Keratinocyte (primary cell): ENCODE measurements around the gene TMEM39B. TPM values are rescaled to one million over a fixed set of nuclear protein-coding genes. Genes with fewer than 3 reads are reported as not detected.

Experiments
- DNase-seq: peaks from one replicate; pipeline ENCODE4 v3.0.0-alpha.2; 2011; ENCODE audit warnings: low read depth, missing footprints, low spot score
- FAIRE-seq: peaks from 2 replicates; lab custom pipeline; 2011; peaks lifted over from hg19 to GRCh38; lab: Jason Lieb, UNC
- H2AFZ ChIP-seq: 2 replicates; pipeline ENCODE4 v1.6.0; 2012; ENCODE audit warnings: low read length, control low read depth, inconsistent platforms; ENCODE audit not compliant: control insufficient read depth
- H3K27ac ChIP-seq: 2 replicates; pipeline ENCODE4 v1.5.1; 2011; ENCODE audit warnings: low read length; ENCODE audit not compliant: control insufficient read depth, insufficient read depth
- H3K27me3 ChIP-seq: 3 replicates; pipeline ENCODE4 v1.6.0; 2011; ENCODE audit warnings: low read length; ENCODE audit not compliant: control insufficient read depth, insufficient read depth; ENCODE audit errors: extremely low read depth
- H3K36me3 ChIP-seq, 2 experiments: 2 replicates in 1 of 2; 3 replicates in 1 of 2; pipeline ENCODE4 v1.5.1; 2011; ENCODE audit warnings: low read length in 2 of 2, mild to moderate bottlenecking in 1 of 2; ENCODE audit not compliant: control insufficient read depth in 2 of 2, insufficient read depth in 2 of 2; ENCODE audit errors: extremely low read depth in 1 of 2
- H3K4me1 ChIP-seq: 3 replicates; pipeline ENCODE4 v1.5.1; 2011; ENCODE audit warnings: low read length; ENCODE audit not compliant: control insufficient read depth, insufficient read depth; ENCODE audit errors: extremely low read depth
- H3K4me2 ChIP-seq: 3 replicates; pipeline ENCODE4 v1.6.0; 2011; ENCODE audit warnings: low read depth, low read length; ENCODE audit not compliant: control insufficient read depth, insufficient read depth; ENCODE audit errors: extremely low read depth
- H3K4me3 ChIP-seq, 3 experiments: fragments of 200-600 bp in 1 of 3; sonication (generic) in 1 of 3; 2 replicates in 2 of 3; 3 replicates in 1 of 3; pipeline ENCODE4 v1.5.1; 2011 to 2016; ENCODE audit warnings: low read length in 3 of 3, mild to moderate bottlenecking in 3 of 3, control low read depth in 2 of 3, inconsistent platforms in 1 of 3, low read depth in 1 of 3, mixed read lengths in 1 of 3, mixed run types in 1 of 3, moderate library complexity in 1 of 3; ENCODE audit not compliant: control insufficient read depth in 2 of 3, insufficient read depth in 2 of 3; ENCODE audit errors: extremely low read depth in 1 of 3
- H3K79me2 ChIP-seq: 2 replicates; pipeline ENCODE4 v1.6.0; 2012; ENCODE audit warnings: low read length; ENCODE audit not compliant: control insufficient read depth, insufficient read depth
- H3K9ac ChIP-seq: 3 replicates; pipeline ENCODE4 v1.6.0; 2011; ENCODE audit warnings: low read length; ENCODE audit not compliant: control insufficient read depth, insufficient read depth; ENCODE audit errors: extremely low read depth
- H3K9me1 ChIP-seq: 3 replicates; pipeline ENCODE4 v1.6.0; 2011; ENCODE audit warnings: low read length; ENCODE audit not compliant: control insufficient read depth, insufficient read depth; ENCODE audit errors: extremely low read depth
- H3K9me3 ChIP-seq: 2 replicates; pipeline ENCODE4 v1.5.1; 2012; ENCODE audit warnings: low read depth, low read length; ENCODE audit not compliant: control insufficient read depth
- H4K20me1 ChIP-seq: 3 replicates; pipeline ENCODE4 v1.6.0; 2011; ENCODE audit warnings: low read length; ENCODE audit not compliant: control insufficient read depth, insufficient read depth; ENCODE audit errors: extremely low read depth
- EZH2 ChIP-seq: IDR thresholded peaks from one replicate; pipeline ENCODE4 v1.6.1; 2012; ENCODE audit warnings: inconsistent platforms, mild to moderate bottlenecking, low read length, moderate library complexity
- dilution Hi-C: fragments of 300-500 bp; cut with MboI; formaldehyde crosslinking; loops from one replicate; pipeline ENCODE4 v1.7.0; 2020; ENCODE audit warnings: low sequenced_read_pairs; ENCODE audit not compliant: extremely low pct_ligation_motif_present
- polyA plus RNA-seq, 5 experiments: library from polyadenylated mRNA; depleted of rRNA in 3 of 5; stranded (reverse) in 3 of 5; stranded (forward) in 1 of 5; unstranded in 1 of 5; fragments of >200 nt; gene quantifications; 1 replicate in 1 of 5; 2 replicates in 3 of 5; 3 replicates in 1 of 5; pipeline versions ENCODE4 v1.2.1 to v1.2.3, GENCODE V29; 2011 to 2012; ENCODE audit warnings: missing spikeins in 2 of 5, low read depth in 1 of 5, low replicate concordance in 1 of 5
- TF ChIP-seq, protein P1 (sequence below), 3 experiments: IDR thresholded peaks in 1 of 3; conservative IDR thresholded peaks in 1 of 3; optimal IDR thresholded peaks in 1 of 3; 2 replicates in 2 of 3; 3 replicates in 1 of 3; pipeline versions ENCODE3 to v1.5.1; 2011; ENCODE audit warnings: low read length in 3 of 3, mild to moderate bottlenecking in 3 of 3, moderate library complexity in 2 of 3, control low read depth in 1 of 3, inconsistent platforms in 1 of 3; ENCODE audit not compliant: insufficient read depth in 2 of 3; ENCODE audit errors: extremely low read depth in 1 of 3

The TMEM39B gene
- polyA plus RNA-seq, 1 donor (not counting 4 experiments of a cell fraction or from before 2014, with no cell fraction given): 6.8 TPM

DNA sequence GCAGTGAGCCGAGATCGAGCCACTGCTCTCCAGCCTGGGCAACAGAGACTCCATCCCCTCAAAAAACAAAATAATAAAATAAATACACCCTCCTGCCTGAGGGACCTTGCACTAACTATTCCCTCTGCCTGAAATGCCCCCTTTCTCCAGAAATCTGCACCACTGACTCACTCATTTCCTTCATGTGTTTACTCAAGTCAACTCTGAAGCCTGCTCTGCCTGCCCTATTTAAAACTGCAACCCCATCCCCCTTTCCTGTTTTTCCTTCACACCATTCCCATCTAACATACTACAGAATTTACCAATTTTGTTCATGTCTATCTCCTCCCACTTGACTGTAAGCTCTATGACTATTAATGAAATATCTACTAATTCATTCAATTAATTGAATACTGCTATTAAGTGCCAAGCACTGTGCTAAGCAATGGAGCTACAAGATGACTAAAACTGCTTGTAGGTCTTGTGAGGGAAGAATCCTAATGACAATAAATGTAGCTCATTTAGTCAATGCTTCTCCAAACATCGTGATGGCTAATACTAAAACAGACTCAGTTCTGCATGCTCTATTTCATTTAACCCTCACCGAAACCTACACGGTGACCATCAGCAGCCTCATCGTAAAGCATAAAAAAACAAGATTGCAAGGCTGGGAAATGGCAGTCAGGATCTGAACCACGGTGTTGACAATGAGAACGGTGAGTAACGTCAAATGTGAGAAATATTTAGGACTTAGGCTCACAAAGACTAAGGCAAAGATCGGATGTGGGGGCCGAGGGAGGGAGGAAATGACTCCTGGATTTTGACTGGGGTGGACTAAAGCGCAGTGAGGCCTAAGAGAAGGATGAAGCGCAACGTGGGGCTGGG is 749 bp upstream of the TMEM39B start:
- peaks cover 8% of the 10 kb centered on the region for H3K79me2 ChIP-seq
- peak overlapping the region; percentile 75 to 80 (median 75) for H3K4me3 ChIP-seq
- peaks cover 23% of the 10 kb centered on the region for H3K4me1 ChIP-seq
- no peak for TF ChIP-seq EZH2
- TF ChIP-seq, protein P1, sequence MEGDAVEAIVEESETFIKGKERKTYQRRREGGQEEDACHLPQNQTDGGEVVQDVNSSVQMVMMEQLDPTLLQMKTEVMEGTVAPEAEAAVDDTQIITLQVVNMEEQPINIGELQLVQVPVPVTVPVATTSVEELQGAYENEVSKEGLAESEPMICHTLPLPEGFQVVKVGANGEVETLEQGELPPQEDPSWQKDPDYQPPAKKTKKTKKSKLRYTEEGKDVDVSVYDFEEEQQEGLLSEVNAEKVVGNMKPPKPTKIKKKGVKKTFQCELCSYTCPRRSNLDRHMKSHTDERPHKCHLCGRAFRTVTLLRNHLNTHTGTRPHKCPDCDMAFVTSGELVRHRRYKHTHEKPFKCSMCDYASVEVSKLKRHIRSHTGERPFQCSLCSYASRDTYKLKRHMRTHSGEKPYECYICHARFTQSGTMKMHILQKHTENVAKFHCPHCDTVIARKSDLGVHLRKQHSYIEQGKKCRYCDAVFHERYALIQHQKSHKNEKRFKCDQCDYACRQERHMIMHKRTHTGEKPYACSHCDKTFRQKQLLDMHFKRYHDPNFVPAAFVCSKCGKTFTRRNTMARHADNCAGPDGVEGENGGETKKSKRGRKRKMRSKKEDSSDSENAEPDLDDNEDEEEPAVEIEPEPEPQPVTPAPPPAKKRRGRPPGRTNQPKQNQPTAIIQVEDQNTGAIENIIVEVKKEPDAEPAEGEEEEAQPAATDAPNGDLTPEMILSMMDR (optimal IDR thresholded peaks at IDR 0.05 in 1 of 3, IDR thresholded peaks at IDR 0.05 in 1 of 3, conservative IDR thresholded peaks at IDR 0.05 in 1 of 3; ENCODE audit: extremely low read depth in 1 of 3, insufficient read depth in 2 of 3, low read length in 3 of 3): no peak
- H2AFZ ChIP-seq: peak overlapping the region; percentile 92
- no peak for DNase-seq
- H3K36me3 ChIP-seq: peaks cover 4 to 9% of the 10 kb centered on the region in 2 experiments
- H3K27ac ChIP-seq: peak overlapping the region; percentile 56
- H3K9me1 ChIP-seq: no peaks in the 10 kb centered on the region
- H4K20me1 ChIP-seq: no peaks in the 10 kb centered on the region
- peak overlapping the region; percentile 98 for H3K4me2 ChIP-seq
- no peak for FAIRE-seq
- peak overlapping the region; percentile 75 for H3K9ac ChIP-seq
- H3K27me3 ChIP-seq: no peaks in the 10 kb centered on the region
- no peaks in the 10 kb centered on the region for H3K9me3 ChIP-seq
- dilution Hi-C loops: no loop called here

DNA sequence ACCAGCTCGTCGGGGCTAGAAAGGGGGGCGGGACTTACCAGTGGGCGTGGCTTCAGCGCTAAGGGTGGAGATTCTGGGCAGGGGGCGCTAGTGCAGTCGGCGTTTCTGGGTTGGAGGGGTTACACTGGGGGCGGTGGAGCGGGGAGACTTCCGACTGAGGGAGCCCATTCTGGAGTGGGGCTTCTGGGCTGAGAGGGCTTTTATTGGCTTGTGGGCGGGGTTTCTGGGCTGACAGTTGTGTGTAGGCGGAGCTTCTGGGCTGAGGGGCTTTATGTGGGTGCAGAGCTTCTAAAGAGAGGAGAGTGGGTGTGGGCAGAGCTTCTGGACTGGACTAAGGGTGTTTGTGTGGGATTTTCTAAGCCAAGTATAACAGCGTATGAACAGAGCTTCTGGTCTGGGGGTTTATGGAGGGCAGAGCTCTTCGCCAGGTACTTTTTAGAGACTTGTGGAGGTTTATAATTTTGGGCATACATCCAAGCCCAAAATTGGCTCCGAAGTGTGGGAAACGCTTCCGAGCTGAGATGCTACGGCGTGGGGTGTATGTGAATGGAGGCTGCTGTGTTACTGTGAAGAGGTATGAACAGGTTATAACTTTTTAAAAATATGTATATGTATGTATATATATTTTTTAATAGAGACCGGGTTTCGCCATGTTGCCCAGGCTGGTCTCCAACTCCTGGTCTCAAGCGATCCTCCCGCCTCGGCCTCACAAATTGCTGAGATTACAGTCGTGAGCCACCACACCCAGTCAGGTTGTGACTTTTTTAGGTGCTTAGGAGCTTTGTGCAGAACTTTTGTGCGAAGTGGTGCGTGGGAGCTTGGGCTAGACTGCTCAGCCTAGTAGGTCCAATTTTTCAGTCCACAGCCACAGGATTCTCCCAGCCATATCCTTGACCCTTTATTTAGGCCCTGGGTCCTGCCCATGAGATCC is 825 bp downstream of the TMEM39B start:
- Histone ChIP-seq H4K20me1 (no peaks in the 10 kb centered on the region), H3K36me3 (peaks cover 11 to 18% of the 10 kb centered on the region in 2 experiments), H3K9me1 (no peaks in the 10 kb centered on the region), H3K9me3 (no peaks in the 10 kb centered on the region), H3K4me3 (peak overlapping the region; percentile 75 to 80 (median 75)), H3K9ac (peak overlapping the region; percentile 75), H3K4me2 (peak overlapping the region; percentile 94), H3K27me3 (no peaks in the 10 kb centered on the region), H2AFZ (peak overlapping the region; percentile 42), H3K27ac (peak overlapping the region; percentile 39), H3K79me2 (peaks cover 8% of the 10 kb centered on the region), H3K4me1 (peaks cover 18% of the 10 kb centered on the region)
- FAIRE-seq (no peak), DNase-seq (no peak)
- TF ChIP-seq, protein P1 (optimal IDR thresholded peaks at IDR 0.05 in 1 of 3, IDR thresholded peaks at IDR 0.05 in 1 of 3, conservative IDR thresholded peaks at IDR 0.05 in 1 of 3; ENCODE audit: extremely low read depth in 1 of 3, insufficient read depth in 2 of 3, low read length in 3 of 3): peak in 1 of 3 experiments; percentile 31
- TF ChIP-seq EZH2: no peak
- dilution Hi-C loops: no loop called here
